ENCODE results near the gene RIC1.
"Not testable (repeated sequence)": the region's sequence is repeated elsewhere in the genome, so short reads cannot be mapped to it uniquely, and the experiment has no call there.

RIC1 gene

GRCh38 chr9:5621327-5621726 is 7.6 kb upstream of the RIC1 start:
- DNase-seq (ENCODE audit: low read depth): peak; percentile 92

GRCh38 chr9:5622016-5622415 is 6.9 kb upstream of the RIC1 start:
- peak; percentile 91 for DNase-seq (ENCODE audit: low read depth)

GRCh38 chr9:5624655-5625054 is 4.3 kb upstream of the RIC1 start:
- DNase-seq (ENCODE audit: low read depth): no peak

GRCh38 chr9:5626727-5627634 is 1.9 kb upstream of the RIC1 start:
- DNase-seq (ENCODE audit: low read depth): peak; percentile 90

GRCh38 chr9:5627686-5628085 is 1.2 kb upstream of the RIC1 start:
- not testable (repeated sequence) for DNase-seq (ENCODE audit: low read depth)

- no peak for DNase-seq (ENCODE audit: low read depth)
Measured at GRCh38 chr9:5628183-5628529, 751 bp upstream of the RIC1 start.

- peak; percentile 57 for DNase-seq (ENCODE audit: low read depth)
Measured at GRCh38 chr9:5629312-5630080, 589 bp downstream of the RIC1 start.

GRCh38 chr9:5630081-5630507 is 1.2 kb downstream of the RIC1 start:
- DNase-seq (ENCODE audit: low read depth): peak; percentile 55

GRCh38 chr9:5631026-5631425 is 2.1 kb downstream of the RIC1 start:
- peak; percentile 28 for DNase-seq (ENCODE audit: low read depth)

GRCh38 chr9:5632540-5632939 is 3.6 kb downstream of the RIC1 start:
- peak; percentile 38 for DNase-seq (ENCODE audit: low read depth)

GRCh38 chr9:5633243-5633642 is 4.3 kb downstream of the RIC1 start:
- DNase-seq (ENCODE audit: low read depth): peak; percentile 81

GRCh38 chr9:5635390-5635789 is 6.5 kb downstream of the RIC1 start:
- no peak for DNase-seq (ENCODE audit: low read depth)

GRCh38 chr9:5639816-5640215 is 10.9 kb downstream of the RIC1 start:
- no peak for DNase-seq (ENCODE audit: low read depth)

GRCh38 chr9:5642170-5642569 is 13.3 kb downstream of the RIC1 start:
- no peak for DNase-seq (ENCODE audit: low read depth)

- DNase-seq (ENCODE audit: low read depth): peak; percentile 62
Measured at GRCh38 chr9:5643005-5643624, 14.2 kb downstream of the RIC1 start.

GRCh38 chr9:5644501-5644900 is 15.6 kb downstream of the RIC1 start:
- no peak for DNase-seq (ENCODE audit: low read depth)

- no peak for DNase-seq (ENCODE audit: low read depth)
Measured at GRCh38 chr9:5646116-5646515, 17.2 kb downstream of the RIC1 start.

GRCh38 chr9:5650356-5651105 is 21.6 kb downstream of the RIC1 start:
- no peak for DNase-seq (ENCODE audit: low read depth)

- no peak for DNase-seq (ENCODE audit: low read depth)
Measured at GRCh38 chr9:5651246-5651645, 22.3 kb downstream of the RIC1 start.

- no peak for DNase-seq (ENCODE audit: low read depth)
Measured at GRCh38 chr9:5652821-5653220, 23.9 kb downstream of the RIC1 start.

GRCh38 chr9:5662804-5663203 is 33.9 kb downstream of the RIC1 start:
- not testable (repeated sequence) for DNase-seq (ENCODE audit: low read depth)

GRCh38 chr9:5665059-5665458 is 36.2 kb downstream of the RIC1 start:
- no peak for DNase-seq (ENCODE audit: low read depth)

All from iris pigment epithelial cell (primary cell).